AG09309 (cell line): ENCODE data around the gene ZFYVE28.

Experiments used
- DNase-seq: peaks from one replicate; pipeline ENCODE4 v3.0.0-alpha.2; 2010; ENCODE audit warnings: low read depth
- H3K4me3 ChIP-seq: 2 replicates; pipeline ENCODE4 v1.5.1; 2011; ENCODE audit warnings: mild to moderate bottlenecking, low read depth, low read length, moderate library complexity; ENCODE audit not compliant: control insufficient read depth
- TF ChIP-seq, protein P1 (sequence below): IDR thresholded peaks from 2 replicates; pipeline ENCODE4 v1.5.1; 2011; ENCODE audit warnings: mild to moderate bottlenecking, low read depth, low read length, inconsistent platforms; ENCODE audit not compliant: insufficient read depth, control insufficient read depth; ENCODE audit errors: missing control alignments

ZFYVE28 gene

GRCh38 chr4:2362266-2363055 lies 56.0 kb downstream of the ZFYVE28 start:
- TF ChIP-seq, protein P1, sequence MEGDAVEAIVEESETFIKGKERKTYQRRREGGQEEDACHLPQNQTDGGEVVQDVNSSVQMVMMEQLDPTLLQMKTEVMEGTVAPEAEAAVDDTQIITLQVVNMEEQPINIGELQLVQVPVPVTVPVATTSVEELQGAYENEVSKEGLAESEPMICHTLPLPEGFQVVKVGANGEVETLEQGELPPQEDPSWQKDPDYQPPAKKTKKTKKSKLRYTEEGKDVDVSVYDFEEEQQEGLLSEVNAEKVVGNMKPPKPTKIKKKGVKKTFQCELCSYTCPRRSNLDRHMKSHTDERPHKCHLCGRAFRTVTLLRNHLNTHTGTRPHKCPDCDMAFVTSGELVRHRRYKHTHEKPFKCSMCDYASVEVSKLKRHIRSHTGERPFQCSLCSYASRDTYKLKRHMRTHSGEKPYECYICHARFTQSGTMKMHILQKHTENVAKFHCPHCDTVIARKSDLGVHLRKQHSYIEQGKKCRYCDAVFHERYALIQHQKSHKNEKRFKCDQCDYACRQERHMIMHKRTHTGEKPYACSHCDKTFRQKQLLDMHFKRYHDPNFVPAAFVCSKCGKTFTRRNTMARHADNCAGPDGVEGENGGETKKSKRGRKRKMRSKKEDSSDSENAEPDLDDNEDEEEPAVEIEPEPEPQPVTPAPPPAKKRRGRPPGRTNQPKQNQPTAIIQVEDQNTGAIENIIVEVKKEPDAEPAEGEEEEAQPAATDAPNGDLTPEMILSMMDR = no peak
- DNase-seq = no peak

GRCh38 chr4:2361366-2362265 lies 56.8 kb downstream of the ZFYVE28 start:
- no peak overlapping the region for H3K4me3 ChIP-seq
- TF ChIP-seq, protein P1 = no peak
- no peak for DNase-seq

More at GRCh38 chr4:2362266-2363055, 56.0 kb downstream of the ZFYVE28 start:
- H3K4me3 ChIP-seq = no peak overlapping the region

GRCh38 chr4:2360396-2360730 lies 58.1 kb downstream of the ZFYVE28 start:
- H3K4me3 ChIP-seq = no peak overlapping the region
- no peak for DNase-seq
- TF ChIP-seq, protein P1 = no peak

- no peak for DNase-seq
- H3K4me3 ChIP-seq = no peak overlapping the region
- TF ChIP-seq, protein P1 = no peak
These were observed 58.7 kb downstream of the ZFYVE28 start for GRCh38 chr4:2359591-2360395.

- H3K4me3 ChIP-seq = no peak overlapping the region
- no peak for DNase-seq
- TF ChIP-seq, protein P1 = no peak
These were observed 60.4 kb downstream of the ZFYVE28 start for GRCh38 chr4:2357821-2358745.
